Amniotic stem cell (primary cell): ENCODE data around the gene EXOSC2.

Experiments
- DNase-seq: peaks from one replicate; lab custom pipeline; 2025; lab: John Stamatoyannopoulos, UW

EXOSC2 gene

GRCh38 chr9:130698514-130698913, 4.9 kb downstream of the EXOSC2 start:
- no peak for DNase-seq

GRCh38 chr9:130699047-130699446, 5.5 kb downstream of the EXOSC2 start:
- no peak for DNase-seq

- DNase-seq = peak; percentile 89
These were observed 7.8 kb downstream of the EXOSC2 start for GRCh38 chr9:130701059-130702022.

GRCh38 chr9:130703501-130703900, 9.9 kb downstream of the EXOSC2 start:
- no peak for DNase-seq

- peak; percentile 41 for DNase-seq
These were observed 13.8 kb downstream of the EXOSC2 start for GRCh38 chr9:130707225-130707976.

- DNase-seq = no peak
These were observed 17.3 kb downstream of the EXOSC2 start for GRCh38 chr9:130710822-130711352.

- DNase-seq = no peak
These were observed 17.9 kb downstream of the EXOSC2 start for GRCh38 chr9:130711469-130711868.

GRCh38 chr9:130712564-130713285, 19.1 kb downstream of the EXOSC2 start:
- DNase-seq = peak; percentile 95

GRCh38 chr9:130713286-130713960, 19.8 kb downstream of the EXOSC2 start:
- DNase-seq = peak; percentile 24

GRCh38 chr9:130714586-130715110, 21.1 kb downstream of the EXOSC2 start:
- DNase-seq = no peak

- no peak for DNase-seq
These were observed 21.7 kb downstream of the EXOSC2 start for GRCh38 chr9:130715270-130715669.

- DNase-seq = no peak
These were observed 25.0 kb downstream of the EXOSC2 start for GRCh38 chr9:130718562-130718961.

GRCh38 chr9:130720762-130721161, 27.2 kb downstream of the EXOSC2 start:
- no peak for DNase-seq

GRCh38 chr9:130728721-130729120, 35.1 kb downstream of the EXOSC2 start:
- peak; percentile 59 for DNase-seq

- DNase-seq = no peak
These were observed 35.6 kb downstream of the EXOSC2 start for GRCh38 chr9:130729145-130729544.

GRCh38 chr9:130731355-130731754, 37.8 kb downstream of the EXOSC2 start:
- DNase-seq = no peak

GRCh38 chr9:130732136-130732535, 38.6 kb downstream of the EXOSC2 start:
- no peak for DNase-seq

- DNase-seq = no peak
These were observed 39.2 kb downstream of the EXOSC2 start for GRCh38 chr9:130732793-130733221.

- DNase-seq = no peak
These were observed 42.0 kb downstream of the EXOSC2 start for GRCh38 chr9:130735566-130735965.

GRCh38 chr9:130736834-130737233, 43.3 kb downstream of the EXOSC2 start:
- no peak for DNase-seq

GRCh38 chr9:130738281-130738680, 44.7 kb downstream of the EXOSC2 start:
- no peak for DNase-seq
